Hepatocyte (in vitro differentiated cells): ENCODE measurements around the gene EIF4ENIF1.

Experiments
- CTCF ChIP-seq: fragments of 200-600 bp; sonication (generic); IDR thresholded peaks from 2 replicates; pipeline ENCODE4 v1.5.1; 2016; ENCODE audit warnings: antibody characterized with exemption, mild to moderate bottlenecking; ENCODE audit not compliant: poor library complexity
- EZH2 ChIP-seq: fragments of 200-600 bp; sonication (generic); IDR thresholded peaks from 2 replicates; pipeline ENCODE4 v1.6.1; 2016; ENCODE audit warnings: antibody characterized with exemption, mild to moderate bottlenecking, borderline replicate concordance

- TF ChIP-seq CTCF (no peak), EZH2 (no peak)
Observed at GRCh38 chr22:31486951-31487350, 2.7 kb downstream of the EIF4ENIF1 start.
